Lower leg skin (tissue), 4 donors: Measurements from ENCODE around the gene SOWAHA. TPM values are rescaled to one million over a fixed set of nuclear protein-coding genes. Genes with fewer than 3 reads are reported as not detected.
A peak's percentile ranks its signal among the peaks of the same experiment; 100 is the strongest.

ENCODE experiments used
- DNase-seq, 2 donors: peaks; one replicate each; pipeline ENCODE4 v3.0.0-alpha.2; 2019; ENCODE audit warnings: low spot score in 2 of 2
- H3K4me3 ChIP-seq: fragments of 200-600 bp; sonication (generic); 2 replicates; pipeline ENCODE4 v1.5.1; 2017; ENCODE audit warnings: mild to moderate bottlenecking, low read depth; ENCODE audit not compliant: poor library complexity, severe bottlenecking
- POLR2A ChIP-seq, 2 donors: fragments of 450-650 bp; IDR thresholded peaks; one replicate each; pipeline ENCODE4 v1.6.1; 2016 to 2017; ENCODE audit warnings: antibody characterized with exemption in 2 of 2, mild to moderate bottlenecking in 1 of 2, moderate library complexity in 1 of 2
- WGBS, 2 donors: methylation state at CpG; one replicate each; pipeline ENCODE4 v1.1.5; 2018; 5-methylcytosine and 5-hydroxymethylcytosine counted together
- intact Hi-C: fragments of 100-400 bp; cut with DNase I; formaldehyde crosslinking; loops from one replicate; pipeline ENCODE4 v1.15.0; 2023; ENCODE audit warnings: low total_unique reads
- total RNA-seq, 4 donors: library from RNA; depleted of rRNA; stranded (reverse); fragments of >200 nt; gene quantifications; one replicate each; pipeline ENCODE4 v1.1.0, GENCODE V29; 2016
- TF ChIP-seq, protein P1 (sequence below), 3 donors: fragments of 450-650 bp; IDR thresholded peaks; one replicate each; pipeline ENCODE4 v1.5.1; 2016; ENCODE audit warnings: antibody characterized with exemption in 3 of 3, mild to moderate bottlenecking in 3 of 3, moderate library complexity in 2 of 3

The SOWAHA gene
- total RNA-seq, 4 donors from 2014 or later: 0.08 to 1.0 (median 0.79) TPM

DNA sequence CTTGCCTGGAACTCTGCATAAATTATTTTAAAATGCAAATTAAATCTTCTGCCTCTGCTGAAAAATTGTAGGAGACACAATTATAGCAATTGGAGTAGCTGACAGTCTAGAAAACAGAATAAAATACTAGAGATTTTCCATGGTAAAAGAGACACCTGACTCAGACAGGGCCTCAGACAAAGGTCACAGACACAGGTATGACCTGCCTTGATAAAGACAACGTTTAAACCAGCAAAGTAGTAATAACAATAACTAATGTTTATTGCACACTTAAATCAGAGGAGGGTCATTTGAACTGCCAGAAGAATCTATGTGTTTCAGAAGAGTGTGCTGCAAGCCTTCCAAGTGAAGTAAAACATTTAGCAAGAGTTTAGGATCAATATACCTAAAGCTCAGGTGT lies 3.9 kb downstream of the SOWAHA start:
- no peak overlapping the region for H3K4me3 ChIP-seq
- intact Hi-C loops: loop anchor here (10.0 kb wide), 2 partner anchors 62 to 292 kb away; no protein-coding TSS in a partner anchor
- no peak for DNase-seq
- 76 to 80% methylated on average over 1 of the region's 1 CpG for WGBS, 2 donors
- TF ChIP-seq POLR2A (IDR thresholded peaks at IDR 0.05): no peak
- TF ChIP-seq, protein P1, sequence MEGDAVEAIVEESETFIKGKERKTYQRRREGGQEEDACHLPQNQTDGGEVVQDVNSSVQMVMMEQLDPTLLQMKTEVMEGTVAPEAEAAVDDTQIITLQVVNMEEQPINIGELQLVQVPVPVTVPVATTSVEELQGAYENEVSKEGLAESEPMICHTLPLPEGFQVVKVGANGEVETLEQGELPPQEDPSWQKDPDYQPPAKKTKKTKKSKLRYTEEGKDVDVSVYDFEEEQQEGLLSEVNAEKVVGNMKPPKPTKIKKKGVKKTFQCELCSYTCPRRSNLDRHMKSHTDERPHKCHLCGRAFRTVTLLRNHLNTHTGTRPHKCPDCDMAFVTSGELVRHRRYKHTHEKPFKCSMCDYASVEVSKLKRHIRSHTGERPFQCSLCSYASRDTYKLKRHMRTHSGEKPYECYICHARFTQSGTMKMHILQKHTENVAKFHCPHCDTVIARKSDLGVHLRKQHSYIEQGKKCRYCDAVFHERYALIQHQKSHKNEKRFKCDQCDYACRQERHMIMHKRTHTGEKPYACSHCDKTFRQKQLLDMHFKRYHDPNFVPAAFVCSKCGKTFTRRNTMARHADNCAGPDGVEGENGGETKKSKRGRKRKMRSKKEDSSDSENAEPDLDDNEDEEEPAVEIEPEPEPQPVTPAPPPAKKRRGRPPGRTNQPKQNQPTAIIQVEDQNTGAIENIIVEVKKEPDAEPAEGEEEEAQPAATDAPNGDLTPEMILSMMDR (IDR thresholded peaks at IDR 0.05): no peak

DNA sequence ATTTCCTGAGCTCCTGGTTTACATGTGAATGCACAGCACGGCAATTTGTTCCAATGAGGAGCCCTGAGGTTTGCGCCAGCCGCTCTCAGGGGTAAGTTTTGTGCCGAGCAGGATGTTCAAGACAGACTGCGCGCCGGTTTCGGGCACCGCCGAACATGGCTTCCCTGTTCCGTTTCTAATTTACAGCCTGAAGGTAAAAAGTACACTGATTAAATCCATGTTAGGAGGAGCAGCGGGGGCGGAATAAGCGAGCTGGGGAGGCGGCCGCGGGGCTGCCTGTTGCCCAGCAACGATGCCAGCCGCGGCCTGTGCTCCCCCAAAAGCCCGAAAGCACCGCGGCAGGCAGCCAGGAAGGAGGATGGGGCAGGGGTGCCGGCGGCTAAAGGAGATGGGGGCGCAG lies 6.4 kb downstream of the SOWAHA start:
- no peak overlapping the region for H3K4me3 ChIP-seq
- 28 to 44% methylated on average over 26 of the region's 26 CpGs for WGBS, 2 donors
- no peak for DNase-seq
- TF ChIP-seq, protein P1 (IDR thresholded peaks at IDR 0.05): no peak
- no peak for TF ChIP-seq POLR2A (IDR thresholded peaks at IDR 0.05)
- intact Hi-C loops: loop anchor here (10.0 kb wide), 2 partner anchors 65 to 295 kb away; no protein-coding TSS in a partner anchor

DNA sequence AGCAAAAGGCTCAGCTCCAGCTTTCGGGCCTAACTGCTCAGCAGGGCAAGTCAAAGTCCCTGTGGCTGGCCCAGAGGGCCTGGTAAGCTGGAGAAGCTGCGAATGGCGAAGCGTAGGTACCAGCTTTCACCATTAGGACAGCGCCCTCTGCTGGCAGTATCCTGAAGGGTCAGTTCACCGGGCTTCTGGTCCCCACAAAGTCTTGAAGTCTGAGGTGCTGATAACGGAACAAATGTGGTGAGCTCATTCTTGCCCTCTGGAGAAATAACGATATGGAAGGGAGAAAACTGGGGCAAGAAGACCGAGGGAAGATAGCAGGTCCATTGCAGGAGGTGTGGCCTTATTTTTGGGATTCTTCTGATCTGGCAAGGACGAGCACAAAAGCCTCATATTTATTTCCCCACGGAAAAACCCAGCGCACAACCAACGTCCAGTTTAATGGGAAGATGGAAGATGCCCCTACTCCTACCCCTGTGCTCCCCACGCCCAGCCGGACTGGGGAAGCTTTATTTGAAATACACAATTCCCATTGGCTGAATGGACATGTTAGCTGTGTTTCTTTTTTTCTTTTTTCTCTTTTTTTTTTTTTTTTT lies 7.2 kb downstream of the SOWAHA start:
- no peak for TF ChIP-seq POLR2A (IDR thresholded peaks at IDR 0.05)
- TF ChIP-seq, protein P1 (IDR thresholded peaks at IDR 0.05): peak in 1 of 3 donors; percentile 73
- H3K4me3 ChIP-seq: no peak overlapping the region
- intact Hi-C loops: no loop called here
- 26% methylated on average over 15 of the region's 15 CpGs for WGBS, 2 donors
- peak; percentile 93 to 98 for DNase-seq

DNA sequence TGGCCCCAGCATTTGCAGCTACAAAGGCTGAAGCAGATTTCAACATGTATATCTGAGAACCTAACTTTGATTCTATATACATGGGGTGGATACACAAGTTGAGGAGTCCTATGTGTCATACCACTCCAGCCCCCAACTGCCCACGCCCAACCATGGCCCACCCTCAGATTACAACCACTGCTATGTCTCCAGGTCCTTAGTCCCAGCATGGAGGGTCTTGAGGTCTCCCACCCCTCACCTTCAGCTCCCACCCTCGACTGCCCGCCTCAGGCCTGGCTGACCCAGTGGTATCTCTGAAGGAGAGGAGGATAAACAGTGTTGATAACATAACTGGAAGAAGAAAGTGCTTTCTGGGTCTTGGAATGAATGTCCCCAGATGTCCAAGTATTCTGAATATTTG lies 8.2 kb downstream of the SOWAHA start:
- H3K4me3 ChIP-seq: no peak overlapping the region
- no peak for DNase-seq
- WGBS, 2 donors: 76 to 89% methylated on average over 3 of the region's 3 CpGs
- intact Hi-C loops: no loop called here
- TF ChIP-seq POLR2A (IDR thresholded peaks at IDR 0.05): no peak
- TF ChIP-seq, protein P1 (IDR thresholded peaks at IDR 0.05): no peak

DNA sequence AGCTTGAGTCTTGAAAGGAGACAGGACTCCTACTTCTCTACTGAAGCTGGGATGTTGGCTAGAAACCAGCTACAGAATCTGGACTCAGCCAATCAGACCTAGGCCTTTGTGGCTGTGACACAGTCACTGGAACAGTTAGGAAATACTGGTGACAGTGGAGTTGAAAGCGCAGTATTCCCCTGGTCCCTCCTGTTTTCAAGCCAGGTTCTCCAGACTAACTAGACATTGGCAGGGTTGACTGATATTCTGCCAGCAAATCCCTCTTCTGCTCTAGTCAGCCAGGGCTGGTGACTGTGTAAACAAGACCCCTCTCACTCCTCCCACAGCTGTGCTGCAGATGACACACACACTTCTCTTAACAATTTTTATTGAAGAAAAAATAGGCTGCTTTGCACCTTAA lies 8.7 kb downstream of the SOWAHA start:
- intact Hi-C loops: no loop called here
- 77 to 80% methylated on average over 1 of the region's 1 CpG for WGBS, 2 donors
- TF ChIP-seq POLR2A (IDR thresholded peaks at IDR 0.05): no peak
- TF ChIP-seq, protein P1 (IDR thresholded peaks at IDR 0.05): no peak
- DNase-seq: no peak
- H3K4me3 ChIP-seq: no peak overlapping the region
